ENCODE measurements around the gene MCC.

The MCC gene

DNA sequence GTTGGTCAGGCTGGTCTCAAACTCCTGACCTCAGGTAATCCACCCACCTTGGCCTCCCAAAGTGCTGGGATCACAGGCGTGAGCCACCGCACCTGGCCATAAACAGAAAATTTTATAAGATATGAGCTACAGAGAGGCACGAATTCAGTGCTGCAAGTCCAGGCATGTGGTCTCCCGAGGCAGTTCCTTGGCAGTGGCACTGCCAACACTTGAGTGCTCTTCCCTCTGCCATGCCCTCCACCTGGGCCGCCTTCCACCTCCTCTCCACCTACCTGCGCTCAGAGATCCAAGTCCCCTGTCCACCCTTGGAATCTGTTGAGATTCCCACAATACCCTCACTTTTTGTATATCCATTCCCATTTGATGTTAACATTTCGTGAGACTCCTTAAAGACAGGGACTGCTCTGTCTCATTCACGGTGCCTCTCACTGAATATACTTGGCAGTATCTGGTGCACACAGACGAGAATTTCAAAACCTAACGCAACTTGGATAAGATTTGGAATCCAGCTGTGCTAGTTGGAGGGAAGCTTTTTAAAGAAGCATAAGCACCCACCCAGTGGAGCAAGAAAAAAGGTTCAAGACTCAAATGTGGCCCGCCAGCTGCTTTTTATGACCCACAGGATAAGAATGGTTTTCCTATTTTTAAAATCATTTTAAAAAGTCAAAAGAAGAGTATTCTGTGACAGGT lies 443.3 kb downstream of the MCC start:
- Histone ChIP-seq H4K91ac (ENCODE audit: low read depth, low read length) (no peak overlapping the region), H2BK12ac (ENCODE audit: low read length) (peak overlapping the region; percentile 48), H4K8ac (ENCODE audit: low read depth, low read length) (no peak overlapping the region), H2BK5ac (ENCODE audit: low read depth, low read length, poor library complexity) (no peak overlapping the region), H3K27ac (ENCODE audit: low read depth, low read length) (no peak overlapping the region), H2AK5ac (ENCODE audit: low read length) (no peak overlapping the region), H3K4me3 (ENCODE audit: low read depth, low read length) (no peak overlapping the region), H3K4me2 (ENCODE audit: low read length) (no peak overlapping the region), H3K23ac (ENCODE audit: low read length) (no peak overlapping the region), H3K9ac (ENCODE audit: low read length) (no peak overlapping the region), H3K79me1 (ENCODE audit: low read length) (no peaks in the 10 kb centered on the region), H3K14ac (ENCODE audit: low read length) (no peak overlapping the region), H3K79me2 (ENCODE audit: control insufficient read depth, insufficient read depth, low read length, poor library complexity) (no peaks in the 10 kb centered on the region), H3K4ac (ENCODE audit: low read depth, low read length) (no peak overlapping the region), H3K4me1 (ENCODE audit: control insufficient read depth in 1 of 2, insufficient read depth in 2 of 2, low read length in 2 of 2) (peaks cover 6 to 10% of the 10 kb centered on the region in 2 experiments), H3K36me3 (ENCODE audit: control insufficient read depth in 1 of 2, insufficient read depth in 2 of 2, low read length in 2 of 2) (no peaks in the 10 kb centered on the region), H4K12ac (ENCODE audit: low read depth, low read length) (no peak overlapping the region), H3K18ac (ENCODE audit: low read length) (no peak overlapping the region), H2AFZ (ENCODE audit: insufficient read depth, low read length, poor library complexity) (no peak overlapping the region), H3K27me3 (ENCODE audit: insufficient read depth, low read length) (no peaks in the 10 kb centered on the region), H2BK120ac (ENCODE audit: insufficient read depth, low read length, poor library complexity) (no peak overlapping the region), H3K9me3 (ENCODE audit: insufficient read depth, low read depth, low read length) (peaks cover 1% of the 10 kb centered on the region)
- DNase-seq: no peak
- WGBS (ENCODE audit: extremely low coverage, insufficient coverage, insufficient read length): no CpG with 5 or more reads among the region's 11 CpGs

DNA sequence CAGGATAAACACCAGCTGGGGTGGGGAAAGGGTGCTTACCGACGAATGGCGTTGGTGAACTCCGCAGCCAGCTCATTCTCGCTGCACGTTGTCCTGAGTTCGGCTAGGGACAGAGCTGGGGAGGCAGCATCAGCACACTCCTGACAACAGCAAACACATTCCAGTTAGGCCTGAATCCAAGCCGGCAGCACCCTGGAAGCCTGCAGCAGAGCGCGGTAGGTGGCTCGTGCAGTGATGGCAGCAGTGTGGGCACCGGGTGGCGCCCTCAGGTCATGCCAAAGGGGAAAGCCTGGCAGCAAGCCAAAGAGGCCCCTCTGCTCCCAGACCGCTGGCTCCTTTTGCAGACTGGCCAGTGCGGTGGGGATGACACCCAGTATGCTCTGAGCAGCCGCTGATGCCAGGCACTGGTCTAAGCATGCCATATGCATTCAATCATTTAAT lies 444.7 kb downstream of the MCC start:
- Histone ChIP-seq H3K23ac (ENCODE audit: low read length) (no peak overlapping the region), H4K12ac (ENCODE audit: low read depth, low read length) (no peak overlapping the region), H3K27ac (ENCODE audit: low read depth, low read length) (no peak overlapping the region), H3K27me3 (ENCODE audit: insufficient read depth, low read length) (no peaks in the 10 kb centered on the region), H3K4ac (ENCODE audit: low read depth, low read length) (no peak overlapping the region), H2AFZ (ENCODE audit: insufficient read depth, low read length, poor library complexity) (no peak overlapping the region), H3K4me1 (ENCODE audit: control insufficient read depth in 1 of 2, insufficient read depth in 2 of 2, low read length in 2 of 2) (peaks cover 6 to 10% of the 10 kb centered on the region in 2 experiments), H3K36me3 (ENCODE audit: control insufficient read depth in 1 of 2, insufficient read depth in 2 of 2, low read length in 2 of 2) (no peaks in the 10 kb centered on the region), H3K79me2 (ENCODE audit: control insufficient read depth, insufficient read depth, low read length, poor library complexity) (no peaks in the 10 kb centered on the region), H2AK5ac (ENCODE audit: low read length) (no peak overlapping the region), H2BK120ac (ENCODE audit: insufficient read depth, low read length, poor library complexity) (no peak overlapping the region), H3K9me3 (ENCODE audit: insufficient read depth, low read depth, low read length) (peaks cover 1% of the 10 kb centered on the region), H4K8ac (ENCODE audit: low read depth, low read length) (no peak overlapping the region), H3K18ac (ENCODE audit: low read length) (no peak overlapping the region), H3K9ac (ENCODE audit: low read length) (no peak overlapping the region), H2BK12ac (ENCODE audit: low read length) (no peak overlapping the region), H3K14ac (ENCODE audit: low read length) (no peak overlapping the region), H3K4me2 (ENCODE audit: low read length) (no peak overlapping the region), H3K4me3 (ENCODE audit: low read depth, low read length) (no peak overlapping the region), H3K79me1 (ENCODE audit: low read length) (no peaks in the 10 kb centered on the region), H4K91ac (ENCODE audit: low read depth, low read length) (no peak overlapping the region), H2BK5ac (ENCODE audit: low read depth, low read length, poor library complexity) (no peak overlapping the region)
- WGBS (ENCODE audit: extremely low coverage, insufficient coverage, insufficient read length): no CpG with 5 or more reads among the region's 16 CpGs
- DNase-seq: no peak

DNA sequence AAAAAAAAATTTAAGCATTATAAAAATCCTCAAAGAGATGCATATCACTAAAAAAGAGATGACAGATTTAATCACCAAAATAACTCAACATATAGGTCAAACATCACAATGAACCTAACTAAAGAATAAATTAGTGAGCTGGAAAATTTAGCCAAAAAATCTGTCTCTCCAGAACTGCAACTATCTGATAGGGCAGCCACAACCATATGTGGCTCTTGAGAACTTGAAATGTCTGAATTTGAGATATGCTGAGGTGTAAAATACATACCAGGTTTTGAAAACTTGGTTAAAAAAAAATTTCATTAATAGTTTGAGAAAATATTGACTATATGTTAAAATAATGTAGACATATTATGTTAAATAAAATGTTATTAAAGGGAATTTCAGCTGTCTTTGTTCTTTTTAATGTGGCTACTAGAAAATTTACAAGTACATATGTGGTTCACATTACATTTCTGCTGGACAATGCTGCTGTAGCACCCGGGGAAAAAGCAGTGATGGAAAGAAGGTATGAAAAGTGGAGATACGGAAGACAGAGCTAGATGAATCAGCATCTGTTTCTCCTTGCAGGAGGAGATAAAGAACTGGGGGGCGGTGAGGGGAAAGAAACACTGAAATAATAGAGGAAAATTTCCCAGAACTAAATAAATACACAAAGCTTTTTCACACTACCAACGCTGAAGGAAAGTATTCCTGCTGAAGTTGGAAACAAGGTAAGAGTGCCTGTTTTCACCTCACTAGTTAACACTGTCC lies 445.6 kb downstream of the MCC start:
- H3K14ac ChIP-seq (ENCODE audit: low read length): no peak overlapping the region
- no peak overlapping the region for H2BK120ac ChIP-seq (ENCODE audit: insufficient read depth, low read length, poor library complexity)
- H3K18ac ChIP-seq (ENCODE audit: low read length): no peak overlapping the region
- H3K36me3 ChIP-seq (ENCODE audit: control insufficient read depth in 1 of 2, insufficient read depth in 2 of 2, low read length in 2 of 2): no peaks in the 10 kb centered on the region
- no peak overlapping the region for H4K91ac ChIP-seq (ENCODE audit: low read depth, low read length)
- no peak overlapping the region for H3K4me2 ChIP-seq (ENCODE audit: low read length)
- H4K12ac ChIP-seq (ENCODE audit: low read depth, low read length): no peak overlapping the region
- H3K79me1 ChIP-seq (ENCODE audit: low read length): no peaks in the 10 kb centered on the region
- H2BK5ac ChIP-seq (ENCODE audit: low read depth, low read length, poor library complexity): no peak overlapping the region
- H2BK12ac ChIP-seq (ENCODE audit: low read length): no peak overlapping the region
- no peak overlapping the region for H4K8ac ChIP-seq (ENCODE audit: low read depth, low read length)
- no peak overlapping the region for H3K23ac ChIP-seq (ENCODE audit: low read length)
- WGBS (ENCODE audit: extremely low coverage, insufficient coverage, insufficient read length): no CpG with 5 or more reads among the region's 4 CpGs
- no peak for DNase-seq
- no peak overlapping the region for H2AFZ ChIP-seq (ENCODE audit: insufficient read depth, low read length, poor library complexity)
- H3K9me3 ChIP-seq (ENCODE audit: insufficient read depth, low read depth, low read length): no peaks in the 10 kb centered on the region
- no peak overlapping the region for H3K4ac ChIP-seq (ENCODE audit: low read depth, low read length)
- no peak overlapping the region for H2AK5ac ChIP-seq (ENCODE audit: low read length)
- no peaks in the 10 kb centered on the region for H3K79me2 ChIP-seq (ENCODE audit: control insufficient read depth, insufficient read depth, low read length, poor library complexity)
- H3K4me3 ChIP-seq (ENCODE audit: low read depth, low read length): no peak overlapping the region
- H3K27me3 ChIP-seq (ENCODE audit: insufficient read depth, low read length): no peaks in the 10 kb centered on the region
- peaks cover 6 to 8% of the 10 kb centered on the region in 2 experiments for H3K4me1 ChIP-seq (ENCODE audit: control insufficient read depth in 1 of 2, insufficient read depth in 2 of 2, low read length in 2 of 2)
- H3K9ac ChIP-seq (ENCODE audit: low read length): no peak overlapping the region
- no peak overlapping the region for H3K27ac ChIP-seq (ENCODE audit: low read depth, low read length)

DNA sequence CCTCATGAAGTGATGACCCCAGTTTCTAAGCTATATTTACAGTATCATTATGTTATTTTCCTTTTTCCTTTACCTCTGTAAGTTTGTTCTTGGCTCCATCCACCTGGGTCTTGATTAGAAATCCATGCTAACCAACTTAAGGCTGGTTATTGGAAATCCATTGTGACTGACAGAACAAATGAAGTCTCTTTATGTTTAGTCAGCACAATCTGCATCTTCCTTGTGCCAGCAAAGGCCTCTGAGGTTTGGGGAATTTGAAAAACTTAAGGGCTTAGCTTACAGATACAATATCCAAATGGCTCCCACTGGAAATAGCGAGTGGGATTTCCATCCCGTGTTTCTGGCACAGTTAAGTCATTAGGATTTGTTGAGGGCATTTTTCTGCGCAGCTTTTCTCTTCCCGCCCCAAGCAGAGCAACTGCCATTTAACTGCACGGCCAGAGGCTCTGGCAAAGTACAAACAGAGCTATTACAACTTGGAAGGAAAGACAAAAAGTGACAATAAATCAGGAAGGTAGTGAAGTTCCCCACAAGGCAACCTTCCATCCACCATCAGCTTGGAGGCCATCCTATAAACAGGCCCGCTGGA lies 447.5 kb downstream of the MCC start:
- WGBS (ENCODE audit: extremely low coverage, insufficient coverage, insufficient read length): no CpG with 5 or more reads among the region's 6 CpGs
- Histone ChIP-seq H4K12ac (ENCODE audit: low read depth, low read length) (no peak overlapping the region), H2AK5ac (ENCODE audit: low read length) (no peak overlapping the region), H3K9me3 (ENCODE audit: insufficient read depth, low read depth, low read length) (no peaks in the 10 kb centered on the region), H3K27me3 (ENCODE audit: insufficient read depth, low read length) (no peaks in the 10 kb centered on the region), H3K9ac (ENCODE audit: low read length) (no peak overlapping the region), H2BK12ac (ENCODE audit: low read length) (no peak overlapping the region), H3K4me1 (ENCODE audit: control insufficient read depth in 1 of 2, insufficient read depth in 2 of 2, low read length in 2 of 2) (no peaks in the 10 kb centered on the region), H2BK120ac (ENCODE audit: insufficient read depth, low read length, poor library complexity) (no peak overlapping the region), H3K14ac (ENCODE audit: low read length) (no peak overlapping the region), H3K79me1 (ENCODE audit: low read length) (no peaks in the 10 kb centered on the region), H2BK5ac (ENCODE audit: low read depth, low read length, poor library complexity) (no peak overlapping the region), H3K36me3 (ENCODE audit: control insufficient read depth in 1 of 2, insufficient read depth in 2 of 2, low read length in 2 of 2) (no peaks in the 10 kb centered on the region), H3K4me3 (ENCODE audit: low read depth, low read length) (no peak overlapping the region), H3K18ac (ENCODE audit: low read length) (no peak overlapping the region), H3K23ac (ENCODE audit: low read length) (no peak overlapping the region), H3K4me2 (ENCODE audit: low read length) (no peak overlapping the region), H3K4ac (ENCODE audit: low read depth, low read length) (no peak overlapping the region), H3K27ac (ENCODE audit: low read depth, low read length) (no peak overlapping the region), H2AFZ (ENCODE audit: insufficient read depth, low read length, poor library complexity) (no peak overlapping the region), H3K79me2 (ENCODE audit: control insufficient read depth, insufficient read depth, low read length, poor library complexity) (no peaks in the 10 kb centered on the region), H4K8ac (ENCODE audit: low read depth, low read length) (no peak overlapping the region), H4K91ac (ENCODE audit: low read depth, low read length) (no peak overlapping the region)
- no peak for DNase-seq
